Bronchial epithelial cell (primary cell): ENCODE results near the gene ZNF716. TPM values are rescaled to one million over a fixed set of nuclear protein-coding genes. Genes with fewer than 3 reads are reported as not detected.
"Not testable (repeated sequence)": the region's sequence is repeated elsewhere in the genome, so short reads cannot be mapped to it uniquely, and the experiment has no call there.

ENCODE experiments used
- DNase-seq: peaks from one replicate; pipeline ENCODE4 v3.0.0-alpha.2; 2010; ENCODE audit warnings: low read depth
- FAIRE-seq: peaks from 2 replicates; lab custom pipeline; 2011; peaks lifted over from hg19 to GRCh38; lab: Jason Lieb, UNC
- H3K27me3 ChIP-seq: 2 replicates; pipeline ENCODE4 v1.5.1; 2011; ENCODE audit warnings: low read length; ENCODE audit not compliant: control insufficient read depth, insufficient read depth
- H3K36me3 ChIP-seq: 2 replicates; pipeline ENCODE4 v1.5.1; 2011; ENCODE audit warnings: low read length; ENCODE audit not compliant: control insufficient read depth, insufficient read depth
- H3K4me3 ChIP-seq: 2 replicates; pipeline ENCODE4 v1.5.1; 2011; ENCODE audit warnings: mild to moderate bottlenecking, low read depth, low read length, control low read depth
- total RNA-seq: library from RNA; depleted of rRNA; stranded (reverse); fragments of >200 nt; gene quantifications from 2 replicates; pipeline ENCODE4 v1.2.1, GENCODE V29; 2014
- TF ChIP-seq, protein P1 (sequence below): IDR thresholded peaks from 2 replicates; pipeline ENCODE4 v1.5.1; 2011; ENCODE audit warnings: mild to moderate bottlenecking, moderate library complexity, low read length, control low read depth, inconsistent platforms; ENCODE audit not compliant: insufficient read depth, severe bottlenecking

Gene ZNF716
- total RNA-seq, 1 donor from 2014 or later = not detected

DNA sequence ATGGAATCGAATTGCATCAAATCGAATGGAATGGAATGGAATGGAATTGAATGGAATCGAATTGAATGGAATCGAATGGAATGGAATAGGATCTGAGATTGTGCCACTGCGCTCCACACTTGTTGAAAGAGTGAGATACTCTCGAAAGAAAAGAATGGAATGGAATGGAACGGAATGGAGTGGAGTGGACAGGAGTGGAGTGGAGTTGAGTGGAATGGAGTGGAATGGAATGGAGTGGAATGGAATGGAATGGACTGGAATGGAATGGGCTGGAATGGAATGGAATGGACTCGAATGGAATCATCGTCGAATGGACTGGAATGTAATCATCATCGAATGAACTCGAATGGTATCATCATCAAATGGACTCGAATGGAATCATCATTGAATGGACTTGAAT, 38.0 kb downstream of the ZNF716 start:
- DNase-seq (no peak), FAIRE-seq (no peak)
- TF ChIP-seq, protein P1, sequence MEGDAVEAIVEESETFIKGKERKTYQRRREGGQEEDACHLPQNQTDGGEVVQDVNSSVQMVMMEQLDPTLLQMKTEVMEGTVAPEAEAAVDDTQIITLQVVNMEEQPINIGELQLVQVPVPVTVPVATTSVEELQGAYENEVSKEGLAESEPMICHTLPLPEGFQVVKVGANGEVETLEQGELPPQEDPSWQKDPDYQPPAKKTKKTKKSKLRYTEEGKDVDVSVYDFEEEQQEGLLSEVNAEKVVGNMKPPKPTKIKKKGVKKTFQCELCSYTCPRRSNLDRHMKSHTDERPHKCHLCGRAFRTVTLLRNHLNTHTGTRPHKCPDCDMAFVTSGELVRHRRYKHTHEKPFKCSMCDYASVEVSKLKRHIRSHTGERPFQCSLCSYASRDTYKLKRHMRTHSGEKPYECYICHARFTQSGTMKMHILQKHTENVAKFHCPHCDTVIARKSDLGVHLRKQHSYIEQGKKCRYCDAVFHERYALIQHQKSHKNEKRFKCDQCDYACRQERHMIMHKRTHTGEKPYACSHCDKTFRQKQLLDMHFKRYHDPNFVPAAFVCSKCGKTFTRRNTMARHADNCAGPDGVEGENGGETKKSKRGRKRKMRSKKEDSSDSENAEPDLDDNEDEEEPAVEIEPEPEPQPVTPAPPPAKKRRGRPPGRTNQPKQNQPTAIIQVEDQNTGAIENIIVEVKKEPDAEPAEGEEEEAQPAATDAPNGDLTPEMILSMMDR = no peak
- no peak overlapping the region for H3K4me3 ChIP-seq
- no peaks in the 10 kb centered on the region for H3K36me3 ChIP-seq
- no peaks in the 10 kb centered on the region for H3K27me3 ChIP-seq

DNA sequence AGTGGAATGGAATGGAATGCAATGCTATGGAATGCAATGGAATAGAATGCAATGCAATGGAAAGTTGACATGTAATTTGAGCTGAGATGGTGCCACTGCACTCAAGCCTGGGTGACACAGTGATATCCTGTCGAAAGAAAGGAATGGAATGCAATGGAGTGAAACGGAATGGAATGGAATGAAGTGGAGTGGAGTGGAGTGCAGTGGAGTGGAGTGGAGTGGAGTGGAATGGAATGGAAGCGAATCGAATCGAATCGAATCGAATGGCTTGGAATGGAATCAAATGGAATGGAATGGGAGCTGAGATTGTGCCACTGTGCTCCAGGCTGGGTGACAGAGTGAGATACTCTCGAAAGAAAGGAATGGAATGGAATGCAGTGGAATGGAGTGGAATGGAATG, 45.1 kb downstream of the ZNF716 start:
- not testable (repeated sequence) for H3K4me3 ChIP-seq, DNase-seq, H3K27me3 ChIP-seq, FAIRE-seq, H3K36me3 ChIP-seq

DNA sequence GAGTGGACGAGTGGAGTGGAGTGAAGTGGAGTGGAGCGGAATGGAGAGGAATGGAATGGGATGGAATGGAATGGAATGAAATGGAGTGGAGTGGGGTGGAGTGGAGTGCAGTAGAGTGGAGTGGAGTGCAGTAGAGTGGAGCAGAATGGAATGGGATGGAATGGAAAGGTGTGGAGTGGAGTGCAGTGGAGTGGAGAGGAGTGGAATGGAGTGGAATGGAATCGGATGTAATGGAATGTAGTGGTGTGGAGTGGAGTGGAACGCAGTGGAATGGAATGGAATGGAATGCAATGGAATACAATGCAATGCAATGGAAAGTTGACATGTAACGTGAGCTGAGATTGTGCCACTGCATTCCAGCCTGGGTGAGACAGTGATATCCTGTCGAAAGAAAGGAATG, 46.4 kb downstream of the ZNF716 start:
- TF ChIP-seq, protein P1 = no peak
- Histone ChIP-seq H3K36me3 (no peaks in the 10 kb centered on the region), H3K4me3 (no peak overlapping the region), H3K27me3 (no peaks in the 10 kb centered on the region)
- DNase-seq (no peak), FAIRE-seq (no peak)

DNA sequence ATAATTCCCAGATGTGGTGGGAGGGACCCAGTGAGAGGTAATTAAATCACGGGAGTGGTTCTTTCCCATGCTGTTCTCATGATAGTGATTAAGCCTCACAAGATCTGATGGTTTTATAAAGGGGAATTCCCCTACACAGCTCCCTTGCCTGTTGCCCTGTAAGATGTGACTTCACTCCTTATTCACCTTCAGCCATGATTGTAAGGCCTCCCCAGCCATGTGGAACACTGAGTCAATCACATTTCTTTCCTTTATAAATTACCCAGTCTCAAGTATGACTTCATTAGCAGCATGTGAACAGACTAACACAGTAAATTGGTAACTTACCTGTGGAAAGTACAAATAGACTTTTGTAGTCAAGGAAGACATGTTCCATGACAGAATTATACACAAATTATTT, 55.2 kb downstream of the ZNF716 start:
- Histone ChIP-seq H3K27me3 (no peaks in the 10 kb centered on the region), H3K4me3 (no peak overlapping the region), H3K36me3 (no peaks in the 10 kb centered on the region)
- no peak for DNase-seq
- TF ChIP-seq, protein P1 = no peak
- no peak for FAIRE-seq
